ENCODE data around the gene VILL.
"Not testable (repeated sequence)": the region's sequence is repeated elsewhere in the genome, so short reads cannot be mapped to it uniquely, and the experiment has no call there.

Gene VILL

DNA sequence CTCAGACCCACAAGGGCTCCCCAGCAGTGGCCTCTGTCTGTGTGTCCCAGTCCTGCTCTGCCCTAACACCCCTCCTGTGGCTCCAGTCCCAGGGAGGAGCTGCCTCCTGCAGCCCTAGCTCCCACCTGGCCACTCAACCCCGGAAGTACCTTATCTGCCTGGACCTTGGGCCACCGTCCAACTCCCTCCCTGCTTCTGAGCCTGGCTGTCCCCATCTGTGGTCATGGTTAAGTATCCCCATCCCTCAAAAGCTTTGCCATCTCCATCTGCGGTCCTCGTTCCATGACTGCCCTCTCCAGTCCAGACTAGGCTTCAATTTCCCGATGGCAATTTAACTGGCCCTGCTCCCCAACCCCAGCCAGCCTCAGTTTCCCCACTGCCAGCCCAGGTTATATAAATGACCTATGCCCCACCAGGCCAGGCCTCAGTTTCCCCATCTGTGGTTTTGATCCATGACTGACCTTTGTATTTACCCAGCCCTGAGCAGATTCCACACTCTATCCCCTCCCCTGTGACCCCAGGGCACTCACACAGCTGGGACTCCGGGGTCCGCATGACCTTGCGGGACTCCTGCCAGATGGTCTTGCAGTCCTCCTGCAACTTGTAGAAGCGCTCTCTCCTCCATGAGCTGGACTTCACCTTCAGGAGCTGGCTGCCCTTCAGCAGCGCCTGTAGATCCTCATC lies 29.2 kb downstream of the VILL start:
- no peak for DNase-seq

DNA sequence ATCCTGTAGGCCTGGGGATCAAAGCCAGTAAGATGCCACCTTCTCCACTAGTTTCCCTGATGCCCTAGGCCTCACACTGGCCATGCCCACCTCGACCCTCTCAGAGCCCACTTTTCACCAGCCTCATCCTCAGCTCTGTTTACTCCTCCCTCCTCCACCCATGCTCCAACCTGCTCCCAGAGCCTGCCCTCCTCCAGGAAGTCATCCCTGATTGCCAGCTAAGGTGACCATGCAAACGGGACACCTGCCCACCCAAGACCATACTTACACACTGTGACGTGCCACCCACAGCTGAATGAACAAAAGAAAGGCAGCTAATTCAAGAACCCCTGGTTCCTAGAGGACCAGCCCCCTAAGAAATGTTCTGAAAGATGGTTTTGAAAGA lies 29.7 kb downstream of the VILL start:
- no peak for DNase-seq

DNA sequence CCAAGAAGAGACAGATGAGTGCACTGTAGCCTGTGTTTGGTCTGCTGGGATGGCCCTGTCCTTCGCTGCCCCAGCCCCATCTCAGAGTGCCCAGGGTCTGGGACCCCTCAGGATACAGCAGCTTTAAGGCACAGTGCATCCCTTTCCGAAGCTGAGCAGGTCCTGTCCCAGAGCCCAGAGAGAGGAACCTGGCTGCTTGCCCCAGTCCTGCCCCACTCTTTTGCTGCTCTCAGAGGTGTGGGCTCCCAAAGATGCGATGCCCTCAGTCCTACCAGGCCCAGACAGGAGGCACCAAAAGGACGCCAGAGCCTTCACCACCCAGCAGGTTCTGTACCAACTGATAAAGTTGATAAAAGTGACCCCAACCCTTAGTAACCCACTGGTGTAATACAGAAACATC lies 30.6 kb downstream of the VILL start:
- DNase-seq, result no peak

DNA sequence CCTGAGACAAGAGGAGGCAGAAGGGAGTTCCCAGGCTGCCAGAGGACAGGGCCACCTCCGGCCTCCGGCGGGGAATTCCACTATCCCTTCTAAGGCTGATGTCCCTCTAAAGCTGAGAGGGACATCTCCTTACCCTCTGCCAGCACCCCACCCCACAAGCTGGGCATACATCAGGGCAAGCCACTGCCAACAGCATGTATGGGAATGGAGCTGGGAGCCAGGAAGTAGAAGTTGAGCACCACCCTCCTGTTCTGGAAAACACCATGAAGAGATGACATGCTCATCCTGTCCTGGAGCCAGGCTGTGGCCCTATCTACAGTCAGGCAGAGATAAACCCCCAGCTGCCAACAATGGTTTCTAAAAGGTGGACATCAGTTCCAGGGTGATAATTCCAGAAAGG lies 31.7 kb downstream of the VILL start:
- peak; percentile 16 for DNase-seq

DNA sequence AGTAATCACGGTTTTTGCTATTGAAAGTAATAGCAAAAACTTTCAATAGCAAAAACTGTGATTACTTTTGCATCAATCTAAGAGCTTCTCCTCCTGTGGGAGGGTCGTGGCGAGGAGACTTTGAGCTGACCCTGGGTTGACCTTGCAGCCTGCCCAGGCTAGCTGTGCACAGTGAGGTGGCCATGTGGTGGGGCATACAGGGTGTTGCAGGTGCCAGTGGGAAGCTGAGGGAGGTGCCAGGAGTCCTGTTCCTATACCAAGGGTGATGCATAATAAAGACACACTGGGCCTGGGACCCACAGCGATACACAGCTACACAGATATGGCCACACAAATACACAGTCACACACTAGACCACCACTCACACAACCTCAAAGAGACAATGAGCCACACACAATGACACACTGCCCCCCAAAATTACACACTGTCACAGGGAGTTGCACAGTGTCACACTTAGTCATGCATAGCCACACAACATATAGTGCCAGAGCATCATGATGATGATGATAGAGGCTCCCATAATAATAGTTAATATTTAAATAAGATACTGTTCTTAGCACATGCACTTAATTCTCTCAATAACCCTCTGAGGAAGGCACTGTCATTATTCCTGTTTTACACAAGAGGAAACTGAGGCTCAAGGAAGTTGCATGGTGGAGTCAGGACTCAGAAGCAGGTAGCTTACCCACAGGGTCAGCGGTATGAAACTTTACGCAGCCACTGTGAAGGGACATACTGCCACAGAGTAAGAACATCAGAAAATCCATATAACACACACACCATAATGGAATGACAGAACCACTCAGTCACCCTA lies 32.5 kb downstream of the VILL start:
- DNase-seq, result peak; percentile 17

DNA sequence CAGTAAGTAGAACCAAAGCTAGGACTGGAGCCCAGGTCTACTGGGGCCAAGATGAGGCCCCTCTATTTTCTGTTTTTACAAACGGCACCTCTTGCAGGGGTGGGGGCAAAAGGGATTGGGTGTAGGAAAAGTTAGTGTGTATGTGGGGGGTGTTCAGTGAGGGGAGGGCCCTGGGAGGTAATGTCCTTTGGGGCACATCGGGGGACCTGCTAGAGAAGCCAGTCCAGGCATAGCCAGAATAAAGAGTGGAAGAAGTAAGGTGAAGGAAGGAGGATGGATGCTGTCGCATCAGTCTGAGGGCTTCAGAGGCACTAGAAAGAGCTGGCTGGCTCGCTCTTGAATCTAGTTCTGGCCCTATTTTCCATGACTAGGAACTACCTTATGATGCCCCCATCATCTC lies 36.3 kb downstream of the VILL start:
- DNase-seq, result no peak

DNA sequence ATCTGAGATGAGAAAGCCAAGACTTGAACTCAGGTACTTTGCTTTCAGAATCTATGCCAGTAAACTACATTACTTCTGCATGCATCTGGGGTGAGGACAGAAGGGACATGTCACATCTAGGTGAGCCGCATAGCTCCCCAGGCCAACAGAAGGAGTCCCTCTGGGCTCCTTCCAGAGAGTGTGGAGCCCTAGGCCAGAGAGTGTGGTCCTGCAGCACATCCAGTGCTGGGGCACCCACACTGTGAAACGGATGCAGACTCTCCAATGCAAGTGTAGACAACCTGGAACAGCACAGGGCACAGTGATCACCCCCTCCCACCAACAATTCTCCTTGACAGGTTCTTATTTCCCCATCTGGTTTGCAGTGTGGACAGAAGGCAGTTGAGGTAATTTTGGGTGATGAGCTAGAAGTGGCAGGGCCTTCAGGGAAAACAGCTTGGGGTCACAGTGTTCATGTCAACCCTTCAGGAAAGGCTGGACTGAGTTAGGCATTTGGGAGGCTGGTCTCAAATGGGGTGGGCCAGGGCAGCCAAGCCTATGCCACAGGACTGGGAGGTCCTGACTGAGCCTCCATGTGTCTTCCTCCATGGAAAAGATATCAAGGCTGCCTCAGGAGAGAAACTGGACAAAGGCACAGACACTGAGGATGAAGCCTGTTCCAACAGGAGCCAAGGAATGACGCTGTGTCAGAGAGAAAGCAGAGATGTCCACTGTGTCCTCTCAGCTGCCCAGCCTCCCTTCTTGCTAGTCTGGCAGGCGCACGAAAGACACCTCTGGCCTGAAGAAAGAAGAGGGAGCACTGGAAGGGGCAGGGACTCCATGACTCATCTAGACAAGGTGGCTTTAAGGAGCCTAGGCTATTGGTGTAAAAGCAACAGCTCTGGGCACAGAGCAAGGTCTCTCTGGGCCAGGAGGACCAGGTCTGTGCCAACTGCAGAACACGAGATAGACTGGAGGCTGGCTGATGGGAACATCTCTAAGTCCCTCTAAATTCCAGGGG lies 37.2 kb downstream of the VILL start:
- no peak for DNase-seq

DNA sequence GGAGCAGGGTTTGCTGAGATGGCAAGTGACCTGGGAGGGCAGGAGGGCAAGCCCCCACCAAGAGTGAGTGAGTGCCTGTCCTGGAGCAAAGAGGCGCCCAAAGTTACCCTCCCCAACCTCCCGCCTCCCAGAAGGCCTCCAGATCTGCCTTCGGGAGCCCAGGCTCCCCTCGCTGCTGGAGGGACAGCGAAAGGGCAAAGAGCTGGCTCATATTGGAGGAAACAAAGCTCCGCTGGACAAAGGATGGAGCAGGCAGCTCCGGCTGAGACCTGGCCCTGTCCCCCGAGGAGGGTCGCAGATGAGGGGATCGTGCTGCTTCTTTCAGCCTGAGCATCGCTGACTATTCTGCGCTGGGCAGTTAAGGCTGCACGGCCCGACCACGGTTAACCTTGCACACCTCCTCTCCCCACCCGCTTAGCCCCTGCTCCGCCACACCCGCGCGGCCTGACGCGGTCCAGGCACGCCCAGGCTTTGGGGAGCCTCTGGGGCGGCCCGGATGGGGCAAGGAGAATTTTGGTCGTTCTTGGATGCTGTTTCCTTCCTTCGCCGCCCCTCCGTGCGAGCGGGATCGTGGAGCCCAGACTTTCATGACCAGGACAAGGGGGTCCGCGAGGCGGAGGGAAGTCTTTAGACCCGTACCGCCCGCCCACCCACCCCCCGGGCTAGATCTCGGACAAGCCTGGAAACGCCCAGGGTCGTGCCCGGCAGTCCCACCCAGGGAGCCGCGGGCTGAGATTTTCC lies 38.2 kb downstream of the VILL start:
- DNase-seq, result no peak

DNA sequence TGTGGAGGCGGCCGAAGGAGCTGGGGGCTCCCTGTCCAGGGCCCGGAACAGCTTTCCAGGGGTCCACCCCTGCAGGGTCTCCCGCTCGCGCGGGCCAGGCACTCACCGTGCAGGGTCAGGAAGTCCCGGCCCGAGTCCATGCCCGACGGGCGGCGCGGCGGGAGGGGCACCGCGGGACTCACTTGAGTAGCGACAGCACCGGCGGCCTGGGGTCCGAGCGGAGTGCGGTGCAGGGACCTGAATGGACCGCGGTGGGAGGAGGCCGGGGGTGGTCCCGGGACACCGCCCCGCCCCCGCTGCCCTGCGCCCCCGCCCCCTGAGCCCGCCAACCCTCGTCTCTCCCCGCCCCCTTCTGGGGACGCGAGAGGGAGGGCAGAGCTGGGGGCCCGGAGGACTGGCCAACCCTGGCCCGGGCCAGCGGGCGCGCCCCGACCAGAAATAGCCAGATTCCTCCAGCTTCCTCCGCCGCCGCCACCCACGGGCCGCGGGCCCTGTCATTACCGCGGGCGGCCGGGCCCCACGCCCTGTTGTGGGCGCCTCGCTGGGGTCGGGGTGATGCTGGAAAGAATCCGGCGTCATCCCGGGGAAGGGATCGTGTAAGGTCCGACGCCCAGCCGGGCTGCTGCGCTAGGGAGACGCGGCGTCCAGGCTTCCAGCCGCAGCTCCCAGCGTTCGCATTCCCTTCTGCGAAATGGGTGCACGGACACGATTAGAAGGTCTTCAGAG lies 39.0 kb downstream of the VILL start, which contains the start of gene PLCD1:
Gene PLCD1 (minus strand): TSS at position 243 of the 726 bp plus-strand sequence. CDS start 103 bp downstream, at position 140.
- peak; percentile 59 for DNase-seq

DNA sequence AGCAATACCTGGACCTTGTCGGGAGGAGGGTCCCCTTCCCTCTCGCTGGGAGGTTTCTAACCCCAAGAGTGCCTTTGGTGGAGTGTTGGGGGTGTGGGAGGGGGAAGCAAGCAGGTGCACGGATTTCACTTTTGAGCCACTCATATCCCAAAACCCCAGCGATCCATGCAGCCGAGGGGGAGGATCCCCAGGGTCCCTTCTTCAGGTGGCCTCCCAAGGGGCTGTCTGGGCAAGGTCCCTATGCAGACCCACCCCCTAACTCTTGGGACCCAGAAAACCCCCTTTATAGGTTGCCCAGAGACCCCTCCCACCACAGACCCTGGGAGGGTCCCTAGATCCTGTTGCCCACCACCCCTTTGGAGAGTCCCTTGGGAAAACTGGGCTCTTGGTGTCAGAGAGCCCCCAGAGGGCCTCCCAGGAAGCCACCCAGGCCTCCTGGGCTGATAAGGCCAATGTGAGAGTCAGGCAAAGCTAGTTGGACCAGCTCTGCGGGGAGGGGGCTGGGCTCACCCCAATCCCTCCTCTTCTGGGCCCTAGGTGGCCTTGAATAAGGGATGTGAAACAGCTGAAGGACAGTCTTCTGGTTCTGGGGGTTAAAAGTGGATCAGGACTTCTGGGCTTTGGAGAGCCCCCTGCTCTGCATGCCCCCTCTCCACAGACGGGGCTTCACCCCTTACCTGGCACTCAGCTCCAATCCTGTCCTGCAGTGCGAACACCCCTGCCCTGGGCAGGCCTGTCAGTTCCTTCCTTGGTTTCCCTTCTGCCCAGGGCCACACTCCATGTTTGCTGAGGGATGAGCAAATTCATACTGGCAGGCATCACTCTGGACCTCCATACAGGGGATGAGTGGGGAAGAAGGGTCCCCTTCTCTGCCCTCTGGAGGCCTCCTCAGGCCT lies 39.8 kb downstream of the VILL start:
- DNase-seq, result no peak

DNA sequence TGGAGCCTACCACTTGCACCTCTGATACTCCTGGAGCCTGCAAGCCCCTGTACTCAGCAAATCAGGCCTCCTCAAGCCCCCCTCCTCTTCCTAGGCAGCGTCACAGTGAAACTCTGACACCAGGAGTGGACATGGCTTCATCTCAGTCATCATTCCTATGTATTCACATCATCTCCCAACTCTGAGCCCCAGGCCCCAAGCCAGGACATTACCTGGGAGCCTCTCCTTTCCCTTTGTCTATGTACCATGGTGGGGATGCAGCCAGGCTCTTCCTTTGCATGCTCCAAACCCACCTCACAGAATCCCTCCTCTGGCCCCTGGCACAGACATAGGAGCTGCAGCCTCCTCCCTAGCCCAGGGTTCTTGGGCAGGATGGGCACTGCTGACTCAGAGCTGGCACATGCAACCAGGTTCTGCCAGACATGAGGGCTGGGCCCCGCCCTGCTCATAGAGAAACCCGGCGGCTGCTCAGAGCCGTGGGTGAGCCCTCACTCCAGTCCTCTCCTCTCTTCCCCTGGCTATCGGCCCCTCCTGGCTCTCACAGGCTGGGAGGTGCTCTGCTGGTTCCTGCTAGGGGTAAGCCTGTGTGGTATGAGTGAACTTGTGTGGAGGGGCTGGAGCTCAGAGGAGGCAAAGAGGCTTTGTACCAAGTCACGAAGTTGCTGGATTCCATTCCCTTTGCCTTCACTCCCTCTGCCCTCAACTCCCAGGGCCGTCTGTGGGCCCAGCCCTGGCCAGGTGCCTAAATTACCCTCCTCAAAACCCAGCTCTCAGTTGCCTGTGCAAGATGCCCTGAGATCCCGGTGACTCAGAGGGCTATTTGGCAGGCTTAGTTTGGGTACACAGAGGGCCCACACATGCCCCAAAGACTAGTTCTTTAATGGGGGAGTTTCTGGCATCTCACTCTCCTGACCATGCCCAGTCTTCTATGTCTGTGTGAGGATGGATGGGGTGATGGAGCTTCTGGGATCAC lies 40.7 kb downstream of the VILL start:
- DNase-seq, result peak; percentile 63

DNA sequence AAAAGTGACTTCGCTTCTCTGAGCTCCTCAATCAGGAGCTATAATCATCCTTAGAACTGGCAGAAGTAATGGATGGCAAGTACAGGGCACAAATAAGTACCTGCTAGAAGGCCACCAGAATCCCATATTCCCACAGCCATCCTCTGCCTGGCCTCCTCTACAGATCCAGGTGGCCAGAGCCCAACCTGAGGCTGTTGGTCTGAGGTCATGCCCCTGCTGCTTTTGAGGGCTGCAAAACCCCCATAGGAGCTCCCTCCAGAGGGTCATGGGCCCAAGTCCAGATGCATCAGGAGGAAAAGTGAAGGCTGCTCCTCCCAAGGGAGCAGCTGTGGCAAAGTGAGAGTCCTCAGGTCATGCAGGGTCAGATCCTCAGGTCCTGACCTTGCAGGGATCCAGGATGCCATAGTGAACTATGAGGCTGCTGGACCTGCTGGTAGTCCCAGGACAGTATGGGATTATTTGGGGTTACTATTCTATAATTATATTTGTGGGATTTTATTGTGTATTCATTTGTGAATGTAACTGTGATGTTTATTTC lies 41.8 kb downstream of the VILL start:
- DNase-seq, result no peak

DNA sequence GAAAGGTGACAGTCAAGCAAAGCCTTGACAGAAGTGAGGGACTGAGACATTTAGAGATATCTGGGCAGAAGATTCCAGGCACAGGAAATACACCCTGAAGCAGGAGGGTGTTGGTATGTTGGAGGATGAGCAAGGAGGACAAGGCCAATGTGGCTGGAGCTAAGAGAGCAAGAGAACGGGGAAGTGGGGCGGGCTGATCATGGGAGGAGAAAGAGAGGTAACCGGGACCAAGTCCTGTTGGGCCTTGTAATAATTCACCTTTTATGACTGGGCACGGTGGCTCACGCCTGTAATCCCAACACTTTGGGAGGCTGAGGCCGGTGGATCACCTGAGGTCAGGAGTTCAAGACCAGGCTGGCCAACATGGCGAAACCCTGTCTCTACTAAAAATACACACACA lies 43.0 kb downstream of the VILL start:
- not testable (repeated sequence) for DNase-seq

DNA sequence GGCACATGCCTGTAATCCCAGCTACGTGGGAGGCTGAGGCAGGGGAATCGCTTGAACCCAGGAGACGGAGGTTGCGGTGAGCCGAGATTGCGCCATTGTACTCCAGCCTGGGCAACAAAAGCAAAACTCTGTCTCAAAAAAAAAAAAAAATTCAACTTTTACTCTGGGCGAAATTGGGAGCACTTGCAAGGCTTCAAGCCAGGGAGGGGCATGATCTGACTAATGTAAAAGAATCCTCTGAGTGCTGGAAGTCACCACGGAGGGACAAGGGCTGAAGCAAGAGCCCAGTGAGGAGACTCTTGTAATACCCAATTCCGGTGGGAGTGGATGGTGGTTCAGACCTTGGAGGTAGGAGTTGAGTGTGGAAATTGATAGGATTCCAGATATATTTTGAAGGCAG lies 43.7 kb downstream of the VILL start:
- DNase-seq, result not testable (repeated sequence)

DNA sequence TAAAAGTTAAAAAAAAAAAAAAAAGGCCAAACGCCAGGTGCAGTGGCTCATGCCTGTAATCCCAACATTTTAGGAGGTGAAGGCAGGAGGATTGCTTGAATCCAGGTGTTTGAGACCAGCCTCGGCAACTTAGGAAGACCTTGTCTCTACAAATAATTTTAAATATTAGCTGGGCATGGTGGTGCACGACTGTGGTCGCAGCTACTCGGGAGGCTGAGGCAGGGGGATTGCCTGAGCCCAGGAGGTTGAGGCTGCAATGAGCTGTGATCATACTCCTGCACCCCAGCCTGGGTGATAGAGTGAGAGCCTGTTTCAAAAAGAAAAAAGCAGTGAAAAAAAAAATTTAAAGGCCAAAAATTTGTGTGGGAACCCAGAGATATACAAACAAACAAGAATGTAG lies 45.7 kb downstream of the VILL start:
- DNase-seq, result no peak

DNA sequence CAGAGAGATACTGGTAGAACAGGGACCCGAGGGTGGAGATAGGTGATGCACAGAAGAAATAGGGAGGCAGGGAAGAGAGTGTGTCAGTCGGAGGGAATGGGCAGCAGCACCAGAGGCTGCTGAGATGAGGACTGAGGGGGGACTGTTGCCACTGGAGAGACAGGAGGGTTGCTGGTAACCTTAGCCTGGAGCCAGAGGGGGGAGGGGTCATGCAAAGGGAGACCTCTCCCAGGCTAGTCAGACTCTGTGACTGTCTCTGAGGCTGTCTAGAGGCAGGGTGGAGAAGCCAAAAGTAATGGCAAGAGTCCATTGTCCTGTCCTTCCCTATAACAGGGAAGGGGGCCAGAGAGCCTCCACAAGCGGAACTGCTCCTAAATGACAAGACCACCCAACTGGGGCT lies 46.3 kb downstream of the VILL start:
- no peak for DNase-seq

DNA sequence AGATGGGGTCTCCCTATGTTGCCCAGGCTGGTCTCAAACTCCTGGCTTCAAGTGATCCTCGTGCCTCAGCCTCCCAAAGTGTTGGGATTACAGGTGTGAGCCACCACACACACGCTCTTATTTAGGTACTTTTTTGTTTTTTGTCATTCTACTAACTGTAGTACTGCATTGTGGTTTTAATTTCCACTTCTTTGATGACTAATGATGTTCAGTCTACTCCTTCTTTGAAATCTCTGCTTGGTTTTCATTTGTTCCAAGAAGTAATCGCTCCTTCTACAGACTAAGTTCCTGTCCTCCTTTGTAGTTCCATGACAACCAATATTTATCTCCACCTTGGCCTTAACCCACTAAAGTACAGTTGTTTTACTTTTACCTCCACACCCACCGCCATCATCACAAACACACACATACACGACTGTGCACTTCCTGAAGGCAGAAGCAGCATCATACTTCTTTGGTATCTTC lies 47.9 kb downstream of the VILL start:
- peak; percentile 39 for DNase-seq

DNA sequence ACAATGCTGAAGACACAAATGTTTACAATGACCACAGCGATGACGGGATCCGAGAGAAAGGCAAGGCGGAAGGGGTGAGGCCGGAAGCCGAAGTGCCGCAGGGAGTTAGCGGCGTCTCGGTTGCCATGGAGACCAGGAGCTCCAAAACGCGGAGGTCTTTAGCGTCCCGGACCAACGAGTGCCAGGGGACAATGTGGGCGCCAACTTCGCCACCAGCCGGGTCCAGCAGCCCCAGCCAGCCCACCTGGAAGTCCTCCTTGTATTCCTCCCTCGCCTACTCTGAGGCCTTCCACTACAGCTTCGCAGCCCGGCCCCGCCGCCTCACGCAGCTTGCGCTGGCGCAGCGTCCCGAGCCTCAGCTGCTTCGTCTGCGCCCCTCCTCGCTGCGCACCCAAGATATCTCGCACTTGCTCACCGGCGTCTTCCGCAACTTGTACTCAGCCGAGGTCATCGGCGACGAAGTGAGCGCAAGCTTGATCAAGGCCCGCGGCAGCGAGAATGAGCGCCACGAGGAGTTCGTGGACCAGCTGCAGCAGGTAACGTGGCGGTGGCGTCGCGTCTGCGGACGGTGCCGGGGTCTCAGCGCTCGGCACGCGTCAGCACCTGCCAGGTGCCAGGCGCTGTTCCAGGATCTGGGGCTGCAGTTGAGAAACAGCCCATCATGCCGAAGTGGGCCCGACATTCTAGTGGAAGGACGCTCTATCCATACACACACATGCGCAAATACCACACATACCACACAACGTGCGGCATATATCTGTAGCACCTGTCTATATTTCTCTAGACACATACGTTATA lies 48.7 kb downstream of the VILL start, which contains the start of gene DLEC1:
Gene DLEC1 (plus strand): TSS at position 108 of the 798 bp plus-strand sequence. CDS start 18 bp downstream, at position 126.
- peak; percentile 76 for DNase-seq

All from activated T-cell treated with anti-CD3 and anti-CD28 coated beads, Interleukin-2, amount 50 U/mL, for 1 hour (primary cell).